ENCODE data around the gene ZSCAN21.
"Not testable (repeated sequence)": the region's sequence is repeated elsewhere in the genome, so short reads cannot be mapped to it uniquely, and the experiment has no call there.

ZSCAN21 gene

DNA sequence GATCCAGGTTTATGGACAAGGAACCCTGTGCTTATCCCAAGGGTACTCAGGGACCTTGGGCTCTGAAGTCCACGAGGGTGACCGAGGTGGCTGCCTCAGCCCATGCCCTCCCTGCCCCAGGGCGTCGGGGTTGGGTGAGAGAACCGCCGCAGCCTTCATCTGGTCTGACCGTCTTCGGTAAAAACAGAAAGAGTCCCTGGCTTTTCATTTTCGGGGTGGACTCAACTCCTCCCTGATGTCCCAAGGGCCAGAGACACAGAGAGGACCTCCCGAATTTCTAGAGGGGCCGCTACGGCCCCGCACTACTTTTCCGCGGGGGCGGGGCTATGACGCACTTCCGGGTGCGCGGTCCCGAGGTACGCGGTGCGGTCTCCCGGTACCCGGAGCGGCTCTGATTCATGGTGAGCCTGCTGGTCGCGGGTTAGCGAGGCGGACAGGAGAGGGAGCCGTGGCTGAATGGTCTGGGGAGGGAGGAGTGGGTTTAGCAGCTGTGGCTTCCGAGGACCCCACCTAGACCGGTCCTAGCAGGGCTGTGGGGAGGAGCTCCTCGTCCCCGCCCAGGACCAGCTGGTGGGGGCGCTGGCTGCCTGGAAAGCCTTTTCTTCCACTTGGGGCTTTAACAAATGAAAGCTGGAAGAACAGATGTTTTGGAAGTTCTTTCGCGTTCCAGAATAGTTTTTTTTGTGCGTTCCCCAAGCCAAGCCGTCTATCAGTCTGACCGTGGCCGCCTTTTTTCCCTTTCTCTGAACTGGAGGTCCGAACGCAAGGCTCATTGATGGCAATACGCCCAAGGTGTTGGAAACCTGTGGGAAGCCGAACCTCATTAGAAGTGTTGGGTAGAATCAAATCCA is at the start of gene ZSCAN21:
Gene ZSCAN21 (plus strand): TSS at position 334 of the 851 bp plus-strand sequence. CDS start 7,233 bp downstream, outside the sequence.
- DNase-seq, result peak; percentile 70 to 75

DNA sequence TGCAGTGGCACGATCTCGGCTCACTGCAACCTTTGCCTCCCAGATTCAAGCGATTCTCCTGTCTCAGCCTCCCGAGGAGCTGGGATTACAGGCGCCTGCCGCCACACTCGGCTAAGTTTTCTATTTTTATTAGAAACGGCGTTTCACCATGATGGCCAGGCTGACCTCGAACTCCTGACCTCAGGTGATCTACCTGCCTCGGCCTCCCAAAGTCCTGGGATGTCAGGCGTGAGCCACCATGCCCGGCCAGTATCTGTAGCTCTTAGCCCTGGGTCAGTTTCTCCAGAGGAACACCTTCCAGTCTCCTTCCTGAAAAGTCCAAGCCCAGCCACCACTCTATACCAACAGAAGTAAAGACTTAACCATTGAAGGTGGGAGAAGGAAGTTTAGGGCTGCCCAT is 49.3 kb upstream of the ZSCAN21 start:
- DNase-seq, result no peak

DNA sequence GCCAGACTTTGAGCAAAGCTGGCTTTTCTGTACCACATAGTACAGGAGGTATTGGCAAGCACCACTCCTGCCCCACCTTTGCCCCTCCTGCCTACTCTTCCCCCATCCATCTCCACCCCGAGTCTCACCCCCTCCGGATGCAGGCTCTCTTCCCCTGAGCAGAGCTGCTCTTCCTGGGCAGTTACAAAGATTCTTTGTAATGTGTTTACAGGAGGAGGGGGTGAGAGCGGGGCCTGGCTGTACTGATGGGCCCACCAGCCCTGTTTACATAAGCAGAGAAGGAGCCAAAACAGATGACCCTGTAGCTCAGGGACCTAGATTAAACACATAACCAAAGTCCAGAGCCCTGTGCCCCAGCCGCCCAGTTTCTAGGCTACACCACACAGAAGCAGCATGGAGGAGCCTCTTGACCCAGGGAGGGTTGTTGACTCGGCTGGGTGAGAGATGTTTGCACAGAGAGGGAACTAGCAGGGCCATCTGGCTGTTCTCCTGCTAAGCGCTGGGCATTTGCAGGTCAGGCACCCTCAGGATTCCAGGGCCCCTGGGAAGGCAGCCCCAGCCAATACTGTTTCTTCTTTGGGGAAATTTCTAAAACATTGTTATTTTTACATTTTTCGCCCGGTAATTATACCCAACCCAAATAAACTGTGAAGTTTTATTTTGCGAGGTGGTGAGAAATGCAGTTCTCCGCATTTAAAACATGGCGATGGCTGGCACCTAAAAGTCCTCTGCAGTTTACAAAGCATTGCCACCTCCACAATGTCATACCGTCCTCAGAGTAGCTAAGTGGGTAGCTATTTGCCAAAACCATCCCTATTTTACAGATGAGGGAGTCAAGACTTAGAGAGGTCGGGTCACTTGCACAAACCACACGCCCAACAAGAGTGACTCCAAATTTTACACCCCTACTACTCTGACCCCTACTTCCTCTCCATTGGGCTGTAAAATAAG is 45.6 kb upstream of the ZSCAN21 start:
- DNase-seq, result no peak

DNA sequence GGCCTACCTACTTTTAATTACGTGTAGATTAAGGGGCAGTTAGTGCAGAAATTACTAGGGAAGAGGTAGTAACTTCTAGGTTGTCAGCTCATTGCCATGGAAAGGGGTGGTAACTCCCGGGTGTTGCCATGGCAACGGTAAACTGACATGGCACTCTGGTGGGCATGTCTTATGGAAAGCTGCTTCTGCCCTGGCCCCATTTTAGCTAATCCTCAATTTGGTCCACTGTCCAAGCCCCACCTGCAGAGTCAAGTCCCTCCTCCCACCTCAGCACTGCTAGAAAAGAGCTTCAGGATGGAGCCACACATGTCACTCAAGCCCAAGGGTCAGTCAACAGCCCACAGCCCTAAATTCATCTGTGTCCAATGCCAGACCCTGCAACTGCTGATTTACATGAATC is 41.7 kb upstream of the ZSCAN21 start:
- no peak for DNase-seq

DNA sequence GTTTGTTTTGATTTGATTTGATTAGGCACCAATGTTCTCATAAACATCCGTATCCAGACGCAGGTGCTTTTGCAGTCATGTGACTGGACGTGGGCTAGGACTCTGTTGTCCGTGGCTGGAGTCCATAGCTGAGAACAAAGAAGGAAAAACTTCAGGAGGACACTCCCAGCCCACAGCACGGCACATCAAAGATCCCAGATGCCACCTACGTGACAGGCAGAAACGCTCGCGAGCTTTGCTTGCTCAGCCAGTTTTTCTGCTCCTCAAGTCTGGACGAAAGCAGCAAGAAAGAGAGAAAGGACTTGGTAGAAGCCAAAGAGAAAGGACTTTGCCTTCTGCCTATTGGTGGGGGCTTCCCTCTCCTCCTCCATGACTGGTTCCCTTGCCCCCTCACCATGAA is 41.0 kb upstream of the ZSCAN21 start:
- DNase-seq, result no peak

DNA sequence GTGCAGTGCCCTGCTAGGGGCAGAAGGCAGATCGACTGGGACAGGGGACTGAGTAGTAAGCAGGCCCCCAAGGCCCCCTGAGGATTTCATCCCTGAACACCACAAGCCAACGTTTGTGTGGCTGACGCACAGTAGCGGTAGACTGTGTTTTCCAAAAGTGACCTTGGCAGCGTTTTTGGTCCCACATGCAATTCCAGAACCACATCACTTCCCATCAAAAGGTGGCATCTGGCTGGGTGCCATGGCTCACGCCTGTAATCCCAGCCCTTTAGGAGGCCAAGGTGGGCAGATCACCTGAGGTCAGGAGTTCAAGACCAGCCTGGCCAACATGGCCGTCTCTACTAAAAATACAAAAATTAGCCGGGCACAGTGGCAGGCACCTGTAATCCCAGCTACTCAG is 39.6 kb upstream of the ZSCAN21 start:
- not testable (repeated sequence) for DNase-seq

DNA sequence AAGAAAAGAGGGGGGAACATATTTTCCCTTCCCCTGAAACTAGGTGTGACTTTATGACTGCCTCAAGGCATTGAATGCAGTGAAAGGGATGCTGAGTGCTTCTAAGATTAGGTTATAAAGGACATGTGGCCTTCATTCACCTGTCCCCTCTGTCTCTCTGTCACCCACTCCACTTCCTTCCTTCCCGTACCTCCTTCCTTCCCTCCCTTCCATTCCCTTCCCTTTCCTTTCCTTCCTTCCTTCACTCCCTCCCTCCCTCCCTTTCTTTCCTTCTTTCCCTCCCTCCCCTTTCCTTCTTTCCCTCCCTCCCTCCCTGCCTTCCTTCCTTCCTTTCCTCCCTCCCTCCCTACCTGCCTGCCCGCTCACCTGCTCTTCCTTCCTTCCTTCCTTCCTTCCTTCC is 38.7 kb upstream of the ZSCAN21 start:
- DNase-seq, result no peak

DNA sequence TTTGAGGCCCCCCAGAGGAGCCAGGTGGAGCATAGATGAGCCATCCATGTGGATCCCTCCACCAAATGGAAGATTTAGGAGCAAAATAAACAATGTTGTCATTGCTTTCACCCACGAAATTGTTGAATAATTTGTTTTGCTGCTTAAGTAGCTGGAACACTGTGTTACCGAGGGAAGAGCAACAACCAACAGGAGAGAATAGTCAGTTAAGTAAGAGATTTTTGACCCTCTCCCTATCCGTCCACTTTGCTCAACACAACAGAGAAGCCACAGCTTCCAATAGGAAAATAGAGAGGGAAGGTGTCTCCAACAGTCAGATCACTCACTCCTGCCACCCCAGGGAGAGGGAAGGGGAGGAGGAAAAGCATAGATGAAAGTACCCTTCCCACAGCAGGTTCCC is 38.1 kb upstream of the ZSCAN21 start:
- DNase-seq, result no peak

DNA sequence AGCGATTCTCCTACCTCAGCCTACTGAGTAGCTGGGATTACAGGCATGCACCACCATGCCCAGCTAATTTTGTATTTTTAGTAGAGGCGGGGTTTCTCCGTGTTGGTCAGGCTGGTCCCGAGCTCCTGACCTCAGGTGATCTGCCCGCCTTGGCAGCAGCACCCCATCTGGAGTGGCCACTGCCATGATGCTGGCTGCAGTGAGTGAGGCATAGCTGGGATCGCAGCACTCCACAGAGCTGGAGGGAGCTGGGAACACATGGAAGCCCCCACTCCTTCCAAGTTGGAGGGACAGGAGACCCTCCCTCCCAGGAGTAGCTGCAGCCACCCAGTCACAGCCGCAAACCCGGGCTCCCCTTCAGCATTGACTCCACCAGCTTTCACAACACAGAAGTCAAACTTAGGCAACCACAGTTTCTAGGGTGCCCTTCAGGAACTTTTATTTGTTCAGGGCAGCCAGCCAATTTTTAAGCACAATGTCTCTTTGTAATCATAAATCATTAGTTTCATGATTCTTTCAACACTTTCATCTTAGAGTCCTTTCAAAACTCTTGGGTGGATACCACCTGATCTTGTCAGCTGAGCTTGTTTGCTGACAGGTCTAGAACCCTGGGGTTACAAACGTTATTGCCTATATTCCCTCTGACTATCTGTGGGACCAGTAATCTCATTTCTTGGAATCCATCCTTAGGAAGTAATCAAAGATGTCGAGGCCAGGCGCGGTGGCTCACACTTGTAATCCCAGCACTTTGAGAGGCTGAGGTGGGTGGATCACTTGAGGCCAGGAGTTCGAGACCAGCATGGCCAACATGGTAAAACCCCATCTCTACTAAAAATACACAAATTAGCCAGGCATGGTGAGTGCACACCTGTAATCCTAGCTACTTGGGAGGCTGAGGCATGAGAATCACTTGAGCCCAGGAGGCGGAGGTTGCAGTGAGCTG is 36.9 kb upstream of the ZSCAN21 start:
- DNase-seq, result not testable (repeated sequence)

DNA sequence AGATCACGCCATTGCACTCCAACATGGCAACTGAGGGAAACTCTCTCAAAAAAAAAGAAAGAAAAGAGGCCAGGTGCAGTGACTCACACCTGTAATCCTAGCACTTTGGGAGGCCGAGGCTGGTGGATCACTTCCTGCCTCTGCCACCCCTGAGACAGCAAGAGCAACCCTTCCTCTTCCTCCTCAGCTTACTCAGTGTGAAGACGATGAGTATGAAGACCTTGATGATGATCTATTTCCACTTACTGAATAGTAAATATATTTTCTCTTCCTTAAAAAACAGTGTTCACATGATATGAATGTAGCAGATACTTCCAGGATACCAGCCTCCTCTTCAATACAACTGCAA is 36.3 kb upstream of the ZSCAN21 start:
- DNase-seq, result peak; percentile 19 to 40

DNA sequence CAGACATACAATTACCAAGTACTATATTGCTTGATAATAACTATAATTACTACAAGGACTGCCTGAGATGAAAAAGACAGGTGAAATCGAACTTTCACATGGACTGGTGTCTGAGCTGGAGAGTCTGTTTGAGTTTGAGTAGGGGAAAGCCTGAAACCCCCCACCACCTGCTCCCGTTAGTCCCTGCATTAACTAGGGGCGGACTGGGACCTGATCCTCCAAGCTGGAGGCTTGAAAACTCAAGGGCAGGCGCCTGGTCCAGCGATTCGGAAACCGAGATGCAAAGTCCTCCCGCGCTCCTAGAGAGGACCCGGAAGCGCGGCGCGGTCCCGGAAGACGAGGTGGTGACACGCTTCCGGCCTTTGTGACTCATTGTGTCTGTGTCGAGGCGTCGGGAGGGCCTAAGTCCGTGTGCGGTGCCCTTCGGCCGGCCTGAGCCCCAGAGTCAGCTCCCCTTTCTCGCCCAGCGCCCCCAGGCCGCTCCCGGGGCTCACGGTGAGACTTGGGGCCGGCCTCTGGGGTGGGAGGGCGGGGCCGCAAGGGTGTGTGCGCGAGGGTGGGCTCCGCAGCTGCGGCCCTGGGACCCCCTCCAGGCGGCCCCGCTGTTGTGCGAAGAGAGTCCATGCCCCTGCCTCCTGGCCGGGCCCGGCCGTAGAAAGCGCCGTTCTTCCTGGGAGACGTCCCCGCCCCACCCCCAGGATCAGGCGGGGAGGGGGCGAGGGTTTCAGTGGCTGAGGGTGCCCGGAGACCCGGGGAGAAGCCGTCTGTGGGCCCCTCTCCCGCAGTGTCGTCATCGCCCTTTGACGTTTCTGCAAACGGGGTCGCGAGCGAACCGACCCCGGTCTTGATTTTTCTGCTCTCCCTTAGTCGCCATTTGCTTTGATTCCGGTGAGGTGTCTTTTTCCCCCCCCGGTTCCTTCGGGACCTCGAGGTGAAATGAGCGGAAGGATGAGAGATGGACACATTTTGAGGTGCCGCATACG is 34.1 kb upstream of the ZSCAN21 start, which contains the start of gene ZKSCAN1:
Gene ZKSCAN1 (plus strand): TSS at position 365 of the 983 bp plus-strand sequence. CDS start 7,911 bp downstream, outside the sequence.
- peak; percentile 78 to 82 for DNase-seq

DNA sequence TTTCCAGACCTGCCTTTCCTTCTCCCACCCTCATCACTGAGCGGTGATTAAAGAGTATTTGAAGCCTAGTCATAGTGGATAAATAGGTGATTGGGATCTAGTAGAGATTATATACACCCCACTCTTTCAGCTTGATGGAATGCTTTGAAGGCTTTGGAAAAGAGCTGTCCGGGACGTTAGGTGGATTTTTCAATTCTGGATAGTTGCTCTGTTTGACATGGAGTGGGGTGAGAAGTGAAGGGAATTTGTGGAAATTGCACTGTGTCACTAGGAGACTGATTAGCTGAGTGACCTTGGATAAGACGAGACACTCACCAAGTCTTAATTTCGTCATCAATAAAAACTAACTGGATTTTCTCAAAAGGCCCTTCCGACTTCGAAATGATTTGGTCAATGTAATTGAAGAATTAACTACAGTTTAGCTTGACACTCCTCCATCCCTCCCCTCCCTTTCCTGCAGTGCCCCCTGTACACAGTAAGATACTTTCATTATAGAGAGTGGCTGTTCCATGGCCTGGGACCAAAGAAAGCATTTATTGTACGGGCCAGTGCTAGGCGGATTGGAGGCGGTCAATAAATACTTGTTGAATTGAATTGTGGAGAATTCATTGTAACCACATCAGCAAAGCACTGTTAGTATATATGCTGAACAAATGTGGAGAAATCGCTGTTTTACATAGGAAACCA is 33.2 kb upstream of the ZSCAN21 start:
- no peak for DNase-seq

DNA sequence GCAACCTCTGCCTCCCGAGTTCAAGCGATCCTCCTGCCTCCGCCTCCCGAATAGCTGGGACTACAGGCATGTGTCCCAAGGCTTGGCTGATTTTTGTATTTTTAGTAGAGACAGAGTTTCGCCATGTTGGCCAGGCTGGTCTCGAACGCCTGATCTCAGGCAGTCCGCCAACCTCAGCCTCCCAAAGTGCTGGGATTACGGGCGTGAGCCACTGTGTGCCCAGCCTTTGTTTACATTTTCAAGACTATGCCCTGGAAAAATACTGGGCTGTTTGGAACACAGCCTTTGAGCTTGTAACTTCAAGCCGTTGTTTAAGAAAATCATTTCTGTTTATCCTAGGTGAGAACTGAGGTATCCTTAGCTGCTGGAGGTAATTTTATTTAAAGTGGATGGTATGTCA is 32.3 kb upstream of the ZSCAN21 start:
- DNase-seq, result no peak

DNA sequence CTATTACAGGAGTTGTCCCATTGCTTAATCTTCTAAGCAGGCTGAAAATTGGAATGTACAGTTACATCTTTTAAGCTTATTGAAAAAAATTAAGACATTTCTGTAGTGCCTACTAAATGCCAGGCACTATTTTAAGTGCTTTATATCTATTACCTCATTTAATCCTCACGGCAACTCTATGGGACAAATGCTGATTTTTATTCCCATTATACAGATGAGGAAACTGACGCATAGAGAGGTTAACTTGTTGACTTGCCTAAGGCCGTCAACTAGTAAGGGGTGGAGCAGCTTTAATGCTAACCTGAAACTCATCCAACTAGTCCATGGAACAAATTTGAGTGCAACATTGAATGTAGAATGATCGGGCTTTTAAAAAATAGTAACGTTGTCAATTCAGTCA is 31.7 kb upstream of the ZSCAN21 start:
- no peak for DNase-seq

DNA sequence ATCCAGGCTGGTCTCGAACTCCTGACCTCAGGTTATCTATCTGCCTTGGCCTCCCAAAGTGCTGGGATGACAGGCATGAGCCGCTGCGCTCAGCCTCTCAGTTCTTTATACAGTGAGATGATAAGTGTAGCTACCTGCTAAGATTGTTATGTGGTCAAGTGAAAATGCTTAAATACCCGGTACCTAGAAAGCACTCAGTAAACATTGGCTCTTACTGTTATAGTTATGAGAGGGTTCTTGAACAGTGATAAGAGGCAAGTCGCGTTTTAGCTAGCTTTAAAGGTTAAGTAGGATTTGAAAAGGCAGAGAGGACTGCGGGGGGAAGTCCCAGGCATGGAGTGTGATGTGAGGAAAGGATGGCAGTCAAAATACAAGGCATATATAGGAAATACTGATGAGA is 29.7 kb upstream of the ZSCAN21 start:
- DNase-seq, result no peak

DNA sequence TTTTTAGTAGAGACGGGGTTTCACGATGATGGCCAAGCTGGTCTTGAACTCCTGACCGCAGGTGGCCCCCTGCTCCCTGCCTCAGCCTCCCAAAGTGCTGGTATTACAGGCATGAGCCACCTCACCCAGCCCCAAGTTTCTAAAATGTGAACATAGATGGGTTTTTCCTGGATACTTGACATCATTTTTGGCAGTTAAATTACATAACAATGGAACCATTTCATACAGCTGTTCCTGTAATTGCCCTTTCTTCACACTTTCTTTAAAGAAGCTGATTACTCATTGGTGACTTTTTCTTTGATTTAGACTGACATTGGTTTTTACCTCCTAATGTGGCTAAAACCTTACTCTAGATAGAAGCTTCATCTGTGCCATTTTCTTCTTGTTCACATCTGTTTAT is 28.3 kb upstream of the ZSCAN21 start:
- DNase-seq, result no peak

DNA sequence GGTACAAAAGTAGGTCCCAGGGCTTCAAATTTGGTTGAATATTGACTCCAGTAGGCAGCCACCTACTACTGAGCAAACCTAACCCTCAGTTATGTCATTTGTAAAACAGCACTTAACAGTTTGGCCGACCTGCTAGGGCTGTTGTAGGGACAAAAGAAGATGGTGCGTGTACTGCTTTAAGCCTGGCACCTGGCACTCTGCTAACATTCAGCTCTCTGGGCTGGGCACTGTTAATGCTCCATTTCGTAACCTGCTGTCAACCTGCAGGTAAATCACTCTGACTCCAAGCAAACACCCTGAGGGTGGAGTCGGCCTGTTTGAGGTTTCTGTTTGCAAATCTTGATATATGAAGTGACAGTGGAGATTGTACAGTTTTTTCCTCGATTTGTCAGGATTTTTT is 27.0 kb upstream of the ZSCAN21 start:
- no peak for DNase-seq

DNA sequence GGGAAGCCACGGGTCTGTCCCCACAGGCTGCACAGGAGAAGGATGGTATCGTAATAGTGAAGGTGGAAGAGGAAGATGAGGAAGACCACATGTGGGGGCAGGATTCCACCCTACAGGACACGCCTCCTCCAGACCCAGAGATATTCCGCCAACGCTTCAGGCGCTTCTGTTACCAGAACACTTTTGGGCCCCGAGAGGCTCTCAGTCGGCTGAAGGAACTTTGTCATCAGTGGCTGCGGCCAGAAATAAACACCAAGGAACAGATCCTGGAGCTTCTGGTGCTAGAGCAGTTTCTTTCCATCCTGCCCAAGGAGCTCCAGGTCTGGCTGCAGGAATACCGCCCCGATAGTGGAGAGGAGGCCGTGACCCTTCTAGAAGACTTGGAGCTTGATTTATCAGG is 26.0 kb upstream of the ZSCAN21 start:
- DNase-seq, result no peak

DNA sequence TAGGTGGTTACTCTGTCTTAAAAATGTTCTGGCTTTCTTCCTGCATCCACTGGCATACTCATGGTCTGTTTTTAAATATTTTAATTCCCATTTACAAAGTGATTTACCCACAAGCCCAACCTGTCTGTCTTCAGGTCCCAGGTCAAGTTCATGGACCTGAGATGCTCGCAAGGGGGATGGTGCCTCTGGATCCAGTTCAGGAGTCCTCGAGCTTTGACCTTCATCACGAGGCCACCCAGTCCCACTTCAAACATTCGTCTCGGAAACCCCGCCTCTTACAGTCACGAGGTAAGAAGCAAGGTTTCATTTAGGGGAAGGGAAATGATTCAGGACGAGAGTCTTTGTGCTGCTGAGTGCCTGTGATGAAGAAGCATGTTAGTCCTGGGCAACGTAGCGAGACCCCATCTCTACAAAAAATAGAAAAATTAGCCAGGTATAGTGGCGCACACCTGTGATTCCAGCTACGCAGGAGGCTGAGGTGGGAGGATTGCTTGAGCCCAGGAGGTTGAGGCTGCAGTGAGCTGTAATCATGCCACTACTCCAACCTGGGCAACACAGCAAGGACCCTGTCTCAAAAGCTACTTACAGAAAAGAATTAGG is 25.5 kb upstream of the ZSCAN21 start:
- DNase-seq, result no peak

DNA sequence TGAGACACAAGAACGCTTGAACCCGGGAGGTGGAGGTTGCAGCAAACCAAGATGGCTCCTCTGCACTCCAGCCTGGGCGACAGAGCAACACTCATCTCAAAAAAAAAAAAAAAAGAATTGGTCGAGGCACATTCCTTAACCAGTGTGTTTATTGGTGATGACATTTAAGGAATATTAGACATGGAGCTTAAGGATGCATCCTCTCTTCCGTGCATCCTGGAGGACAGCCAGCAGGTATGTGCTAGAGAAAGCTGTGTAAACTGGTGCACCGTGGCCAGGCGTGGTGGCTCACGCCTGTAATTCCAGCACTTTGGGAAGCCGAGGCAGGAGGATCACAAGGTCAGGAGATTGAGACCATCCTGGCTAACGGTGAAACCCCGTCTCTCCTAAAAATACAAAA is 22.4 kb upstream of the ZSCAN21 start:
- DNase-seq, result no peak

Measured in activated CD4-positive, alpha-beta T cell treated with anti-CD3 and anti-CD28 coated beads, Interleukin-2, amount 50 U/mL, for 4 hours (primary cell).